PC-3 (cell line): ENCODE results near the gene PIMREG.

Experiments used
- EZH2 ChIP-seq: fragments of 300-600 bp; sonication (generic); IDR thresholded peaks from one replicate; pipeline ENCODE4 v1.6.1; 2017; ENCODE audit warnings: antibody characterized with exemption, mild to moderate bottlenecking, low read length; ENCODE audit not compliant: unreplicated experiment
- EZH2phosphoT487 ChIP-seq: fragments of 300-600 bp; sonication (generic); IDR thresholded peaks from 2 replicates; pipeline ENCODE4 v1.6.1; 2018; ENCODE audit warnings: mild to moderate bottlenecking, antibody characterized with exemption, low read length, borderline replicate concordance
- TF ChIP-seq, protein P1 (sequence below): fragments of 300-600 bp; sonication (generic); conservative IDR thresholded peaks from 2 replicates; pipeline ENCODE4 v1.5.1; 2017; ENCODE audit warnings: antibody characterized with exemption, low read depth, mild to moderate bottlenecking, low read length

DNA sequence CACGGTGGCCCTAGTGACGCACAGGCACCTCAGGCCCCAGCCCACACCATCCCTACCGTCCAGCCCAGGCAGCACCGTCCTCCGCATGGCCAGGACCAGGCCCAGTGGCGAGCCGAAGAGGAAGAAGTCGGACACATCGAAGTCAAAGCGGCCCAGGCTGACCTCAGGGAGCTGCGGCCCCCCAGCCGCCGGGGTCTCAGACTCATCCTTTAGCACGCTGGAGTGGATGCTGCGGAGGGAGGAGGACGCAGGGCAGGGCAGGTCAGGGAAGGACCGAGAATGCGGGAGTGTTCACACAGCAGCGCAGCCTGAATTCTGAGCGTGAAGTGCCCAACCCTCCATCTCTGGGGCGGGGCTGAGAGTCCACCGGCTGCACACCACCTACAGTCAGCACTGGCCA, 30.1 kb downstream of the PIMREG start:
- no peak for TF ChIP-seq EZH2
- TF ChIP-seq, protein P1, sequence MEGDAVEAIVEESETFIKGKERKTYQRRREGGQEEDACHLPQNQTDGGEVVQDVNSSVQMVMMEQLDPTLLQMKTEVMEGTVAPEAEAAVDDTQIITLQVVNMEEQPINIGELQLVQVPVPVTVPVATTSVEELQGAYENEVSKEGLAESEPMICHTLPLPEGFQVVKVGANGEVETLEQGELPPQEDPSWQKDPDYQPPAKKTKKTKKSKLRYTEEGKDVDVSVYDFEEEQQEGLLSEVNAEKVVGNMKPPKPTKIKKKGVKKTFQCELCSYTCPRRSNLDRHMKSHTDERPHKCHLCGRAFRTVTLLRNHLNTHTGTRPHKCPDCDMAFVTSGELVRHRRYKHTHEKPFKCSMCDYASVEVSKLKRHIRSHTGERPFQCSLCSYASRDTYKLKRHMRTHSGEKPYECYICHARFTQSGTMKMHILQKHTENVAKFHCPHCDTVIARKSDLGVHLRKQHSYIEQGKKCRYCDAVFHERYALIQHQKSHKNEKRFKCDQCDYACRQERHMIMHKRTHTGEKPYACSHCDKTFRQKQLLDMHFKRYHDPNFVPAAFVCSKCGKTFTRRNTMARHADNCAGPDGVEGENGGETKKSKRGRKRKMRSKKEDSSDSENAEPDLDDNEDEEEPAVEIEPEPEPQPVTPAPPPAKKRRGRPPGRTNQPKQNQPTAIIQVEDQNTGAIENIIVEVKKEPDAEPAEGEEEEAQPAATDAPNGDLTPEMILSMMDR = no peak
- TF ChIP-seq EZH2phosphoT487 = no peak
